GM21447 (cell line): ENCODE results near the gene ZWILCH.

Source experiments
- ATAC-seq: cut with Tn5 transposase; IDR thresholded peaks from one replicate; pipeline ENCODE4 v1.9.1; 2021; ENCODE audit not compliant: unreplicated experiment

Gene ZWILCH

DNA sequence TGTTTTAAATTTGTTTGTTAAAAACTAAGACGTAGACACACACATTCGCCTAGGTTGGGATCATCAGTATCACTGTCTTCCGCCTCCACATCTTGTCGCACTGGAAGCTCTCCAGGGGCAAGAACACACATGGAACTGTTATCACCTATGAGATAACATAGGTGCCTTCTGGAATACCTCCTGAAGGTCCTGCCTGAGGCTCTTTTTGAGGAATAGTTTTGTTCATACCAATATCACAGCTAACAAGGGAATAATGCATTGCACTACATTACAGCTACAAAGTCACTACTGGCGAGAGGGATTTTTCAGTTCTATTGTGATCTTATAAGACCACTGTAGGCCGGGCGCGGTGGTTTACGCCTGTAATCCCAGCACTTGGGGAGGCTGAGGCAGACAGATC, 29.9 kb downstream of the ZWILCH start:
- ATAC-seq = no peak

GRCh38 chr15:66542896-66543295, 37.8 kb downstream of the ZWILCH start:
- no peak for ATAC-seq

DNA sequence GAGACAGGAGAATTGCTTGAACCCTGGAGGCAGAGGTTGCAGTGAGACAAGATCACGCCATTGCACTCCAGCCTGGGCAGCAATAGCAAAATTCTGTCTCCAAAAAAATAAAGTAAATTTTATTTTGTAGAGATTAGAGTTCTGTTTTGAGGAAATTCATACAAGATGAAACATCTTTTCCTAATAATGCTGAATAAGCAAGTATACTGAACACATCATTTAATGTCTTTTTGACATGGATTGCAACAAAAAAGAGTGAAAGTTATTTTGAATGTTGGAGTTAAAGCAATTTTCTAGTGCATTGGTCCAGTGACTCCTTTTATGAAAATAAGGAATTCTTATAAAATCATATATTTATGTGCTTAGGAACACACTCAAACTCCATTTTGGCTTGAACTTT, 40.1 kb downstream of the ZWILCH start:
- no peak for ATAC-seq

DNA sequence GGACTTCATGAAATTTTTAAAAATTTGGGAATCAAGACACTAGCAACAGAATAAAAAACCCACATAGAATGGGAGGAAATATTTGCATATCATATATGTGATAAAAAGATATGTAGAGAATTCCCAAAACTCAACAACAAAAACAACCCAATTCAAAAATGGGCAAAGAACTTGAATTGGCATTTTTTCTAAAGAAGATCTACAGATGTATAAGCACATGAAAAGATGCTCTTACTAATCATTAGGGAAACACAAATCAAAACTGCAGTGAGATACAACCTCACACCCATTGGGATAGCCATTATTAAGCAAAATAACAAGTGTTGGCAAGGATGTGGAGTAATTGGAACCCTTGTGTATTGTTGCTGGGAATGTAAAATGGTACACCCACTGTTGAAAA, 50.6 kb downstream of the ZWILCH start:
- ATAC-seq = no peak

- ATAC-seq = no peak
These were observed 53.1 kb downstream of the ZWILCH start for GRCh38 chr15:66558271-66558670.

GRCh38 chr15:66560856-66561525, 55.9 kb downstream of the ZWILCH start:
- no peak for ATAC-seq

GRCh38 chr15:66563126-66563525, 58.0 kb downstream of the ZWILCH start:
- no peak for ATAC-seq

DNA sequence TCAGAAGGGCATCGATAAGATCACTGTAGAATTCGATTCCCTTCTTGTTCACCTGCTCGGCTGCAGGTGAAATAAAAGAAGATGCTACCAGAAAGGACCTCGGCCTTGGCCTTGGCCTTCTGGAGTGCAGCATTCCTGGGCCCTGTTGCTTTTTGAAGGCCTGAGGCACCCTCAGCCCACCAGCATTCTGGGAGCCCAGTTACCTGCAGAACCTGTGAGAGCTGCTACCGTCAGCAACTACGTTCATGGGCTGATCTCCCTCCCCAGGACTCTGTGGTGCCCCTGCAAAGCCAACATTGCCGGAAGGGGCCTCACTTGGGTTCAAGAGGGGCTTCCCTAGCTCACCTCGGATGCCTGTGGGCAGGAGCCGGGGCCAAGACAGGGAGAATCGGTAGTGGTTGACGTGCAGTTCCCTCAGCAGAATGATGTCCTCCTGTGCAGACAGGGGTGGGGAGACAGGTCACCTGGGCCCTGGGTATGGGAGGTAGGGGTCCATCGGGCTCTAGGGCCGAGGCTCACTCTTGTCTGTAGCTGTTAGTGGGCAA, 58.5 kb downstream of the ZWILCH start:
- no peak for ATAC-seq

DNA sequence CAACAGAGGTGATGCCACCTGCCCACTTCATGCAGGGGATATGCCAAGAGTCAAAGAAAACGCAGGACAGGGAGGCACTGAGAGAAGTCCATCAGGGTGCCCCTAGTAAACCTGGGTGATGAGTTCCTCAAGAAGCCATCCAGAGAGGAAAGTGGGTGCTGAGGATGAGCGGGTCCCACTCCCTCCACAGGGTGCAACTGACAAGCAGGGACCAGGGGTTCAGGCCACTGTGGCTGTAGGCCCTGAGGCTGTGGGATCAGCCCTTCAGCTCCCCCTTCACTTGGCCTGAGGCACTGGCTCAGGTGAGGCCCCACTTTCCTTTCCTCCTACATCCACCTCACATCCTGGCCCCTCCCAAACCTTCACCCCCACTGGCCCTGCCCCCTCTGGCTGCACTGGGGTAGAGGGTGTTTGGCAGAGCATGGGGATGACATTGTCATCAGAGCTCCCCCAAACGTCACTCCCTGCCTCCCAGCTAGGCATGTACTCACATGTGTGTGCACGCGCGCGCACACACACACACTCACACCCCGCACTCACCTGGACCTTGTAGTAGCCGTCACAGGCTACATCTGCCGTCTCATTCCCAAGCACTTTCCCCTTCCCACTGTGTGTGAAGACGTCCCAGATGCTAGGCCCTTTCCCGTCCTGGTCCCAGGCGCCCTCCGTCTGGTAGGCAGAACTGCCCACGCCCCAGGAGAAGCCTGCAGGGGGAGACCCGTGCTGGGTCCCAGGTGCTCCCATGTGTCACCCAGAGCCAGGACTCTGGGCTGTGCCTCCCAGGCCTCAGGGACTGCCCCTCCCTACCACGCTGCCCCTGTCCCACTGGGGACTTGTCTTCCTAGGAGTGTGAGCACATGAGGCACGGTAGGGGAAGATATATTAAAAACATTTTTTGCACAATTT, 59.3 kb downstream of the ZWILCH start:
- no peak for ATAC-seq

DNA sequence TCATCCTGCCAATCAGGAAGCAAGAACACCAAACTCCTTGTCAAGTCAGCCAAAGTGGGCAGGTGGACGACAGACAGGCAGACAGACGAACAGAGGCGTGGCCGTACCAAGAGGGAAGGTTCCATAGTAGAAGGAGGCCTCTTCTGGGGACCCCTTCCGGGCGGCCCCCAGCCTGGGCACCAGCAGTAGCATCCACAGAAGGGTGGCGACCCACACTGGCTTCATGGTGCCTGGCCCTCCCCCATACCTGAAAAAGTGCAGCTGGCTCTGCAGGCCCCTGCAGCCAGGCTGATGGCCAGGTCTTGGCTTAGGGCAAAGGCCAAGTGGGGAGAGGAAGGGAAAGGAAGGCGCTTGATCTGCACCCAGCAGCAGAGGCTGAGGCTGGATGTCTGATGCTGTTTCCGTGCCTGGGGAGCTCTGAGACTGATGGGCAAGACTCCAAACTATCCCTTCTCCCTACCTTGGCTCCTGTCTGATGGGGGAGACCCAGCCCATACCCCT, 60.1 kb downstream of the ZWILCH start:
- ATAC-seq = no peak

DNA sequence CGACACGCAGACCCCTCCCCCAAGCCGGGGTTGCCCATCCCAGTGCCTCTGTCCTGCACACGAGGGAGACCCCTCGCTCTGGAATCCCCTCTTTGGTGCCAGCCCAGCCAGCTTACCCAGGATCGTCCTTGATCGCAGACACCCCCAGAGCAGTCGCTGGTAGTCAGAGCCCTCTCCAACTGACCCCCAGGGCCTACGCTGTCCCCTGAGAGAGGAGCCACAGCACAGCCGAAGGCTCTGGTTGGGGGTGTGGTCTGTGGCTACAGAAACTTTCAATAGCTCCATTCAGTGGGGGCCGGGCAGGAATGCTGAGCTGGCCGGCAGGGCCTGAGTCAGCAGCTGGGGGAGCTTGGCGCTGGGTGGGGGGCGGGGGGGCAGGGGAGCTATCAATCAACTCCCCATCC, 60.6 kb downstream of the ZWILCH start, which contains the start of gene LCTL:
Gene LCTL (minus strand): TSS at position 258 of the 404 bp plus-strand sequence. CDS start 633 bp downstream, outside the sequence.
- ATAC-seq = no peak

- ATAC-seq = no peak
These were observed 61.9 kb downstream of the ZWILCH start for GRCh38 chr15:66566963-66567531.

- ATAC-seq = no peak
These were observed 62.8 kb downstream of the ZWILCH start for GRCh38 chr15:66567897-66568296.

DNA sequence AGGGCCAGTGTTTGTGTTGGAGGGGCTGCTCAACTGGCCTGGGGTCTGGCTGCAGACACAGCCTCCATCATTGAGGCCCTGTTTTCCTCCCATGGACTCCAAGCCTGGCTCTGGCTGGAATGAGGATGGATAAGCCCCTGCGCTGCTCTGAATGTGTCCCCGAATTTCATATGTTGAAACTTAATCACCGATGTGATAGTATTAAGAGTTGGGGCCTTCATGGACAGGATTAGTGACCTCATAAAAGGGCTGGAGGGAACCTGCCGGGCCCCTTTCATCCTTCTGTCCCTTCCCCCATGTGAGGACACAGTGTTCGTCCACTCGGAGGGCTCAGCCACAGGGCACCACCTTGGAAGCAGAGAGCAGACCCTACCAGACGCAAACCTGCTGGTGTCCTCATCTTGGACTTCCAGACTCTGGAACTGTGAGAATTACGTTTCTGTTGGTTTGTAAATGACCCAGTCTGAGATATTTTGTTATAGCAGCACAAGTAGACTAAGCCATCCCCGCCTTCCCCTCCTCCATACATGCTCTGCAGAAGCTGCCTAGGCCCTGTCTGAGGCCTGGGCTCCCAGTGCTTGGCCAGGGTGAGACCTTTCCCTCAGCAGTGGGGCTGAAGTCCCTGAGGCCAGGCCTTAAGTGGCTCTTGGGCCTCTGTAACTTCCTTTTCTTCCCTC, 64.5 kb downstream of the ZWILCH start:
- ATAC-seq = no peak

DNA sequence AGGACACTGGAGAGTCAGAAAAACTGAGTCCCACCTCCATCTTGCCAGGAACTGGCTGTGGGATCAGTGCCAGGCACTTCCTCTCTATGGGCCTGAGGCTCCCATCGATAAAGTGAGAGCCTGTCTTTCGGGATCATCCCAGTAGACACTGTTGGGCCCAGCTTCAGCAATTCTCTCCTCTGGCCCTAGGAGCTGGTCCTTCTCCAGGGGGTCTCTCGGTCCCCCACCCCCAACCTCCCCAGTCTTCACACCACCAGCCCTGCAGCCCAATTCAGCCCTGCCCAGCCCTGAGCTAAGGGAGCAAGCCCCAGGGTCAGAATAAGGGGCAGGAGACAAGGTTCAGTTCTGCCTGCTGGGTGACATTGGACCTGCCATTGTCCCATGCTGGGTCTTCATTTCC, 65.2 kb downstream of the ZWILCH start:
- ATAC-seq = no peak

DNA sequence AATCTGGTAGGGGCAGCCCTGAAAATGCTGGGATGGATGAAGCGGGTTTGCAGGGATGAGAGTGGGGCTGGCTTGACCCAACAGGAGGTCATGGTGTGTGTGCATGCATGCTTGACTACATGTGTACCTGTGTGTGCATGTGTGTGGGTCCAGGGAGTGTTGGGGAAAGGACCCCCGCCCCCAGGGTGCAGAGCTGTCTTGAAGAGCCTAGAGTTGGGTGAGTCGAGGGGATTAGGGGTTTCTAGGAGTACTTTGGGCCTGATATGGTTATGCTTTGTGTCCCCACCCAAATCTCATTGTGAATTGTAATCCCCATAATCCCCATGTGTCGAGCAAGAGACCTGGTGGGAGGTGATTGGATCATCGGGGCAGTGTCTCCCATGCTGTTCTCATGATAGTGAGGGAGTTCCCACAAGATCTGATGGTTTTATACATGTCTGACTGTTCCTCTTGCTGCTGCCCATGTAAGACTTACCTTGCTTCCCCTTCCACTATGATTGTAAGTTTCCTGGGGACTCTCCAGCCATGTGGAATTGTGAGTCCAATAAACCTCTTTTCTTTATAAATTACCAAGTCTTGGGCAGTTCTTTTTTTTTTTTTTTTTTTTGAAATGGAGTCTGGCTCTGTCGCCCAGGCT, 65.8 kb downstream of the ZWILCH start:
- ATAC-seq = no peak

- ATAC-seq = no peak
These were observed 67.0 kb downstream of the ZWILCH start for GRCh38 chr15:66572146-66572545.

- ATAC-seq = no peak
These were observed 68.2 kb downstream of the ZWILCH start for GRCh38 chr15:66573348-66573718.

GRCh38 chr15:66573719-66574595, 68.8 kb downstream of the ZWILCH start:
- ATAC-seq = no peak

DNA sequence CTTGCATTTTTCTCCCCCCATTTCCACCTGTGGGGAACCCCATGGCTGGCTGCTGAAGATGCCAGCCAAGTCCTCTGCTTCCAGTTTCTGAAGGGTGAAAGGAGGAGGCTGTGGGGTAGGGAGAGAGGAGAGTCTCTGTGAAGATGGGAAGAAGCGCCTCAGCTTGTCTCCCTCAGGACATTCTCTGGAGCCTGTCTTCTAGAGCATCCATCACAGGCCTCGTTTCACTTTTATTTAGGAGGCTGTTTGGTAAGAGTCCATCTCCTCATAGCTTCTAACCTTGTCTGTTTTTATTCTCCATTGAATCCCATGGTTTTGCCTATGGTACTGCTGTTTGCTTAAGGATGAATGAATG, 69.4 kb downstream of the ZWILCH start:
- ATAC-seq = no peak
